A549 (cell line): ENCODE results near the gene SUPT20H. TPM values are rescaled to one million over a fixed set of nuclear protein-coding genes. Genes with fewer than 3 reads are reported as not detected.

ENCODE experiments used
- ATAC-seq, 2 experiments: fragments of 200-7000 bp in 1 of 2; fragments of >200 bp in 1 of 2; cut with Nextera tagmentation in 1 of 2; cut with Tn5 transposase in 1 of 2; 3 replicates each; pipeline versions ENCODE4 v1.8.0 to v1.9.1; 2018 to 2020; ENCODE audit warnings: mild to moderate bottlenecking in 1 of 2, moderate library complexity in 1 of 2
- CTCF ChIA-PET: fragments of 300-600 bp; sonication (Branson Sonifier 250); formaldehyde crosslinking; extraction: SDS; loops from one replicate; lab custom pipeline; 2021; ENCODE audit warnings: antibody characterized with exemption, inconsistent platforms; lab: Yijun Ruan, JAX
- POLR2A ChIA-PET: fragments of 350-600 bp; formaldehyde crosslinking; extraction: SDS; loops from one replicate; lab custom pipeline; 2021; ENCODE audit warnings: antibody characterized with exemption, inconsistent platforms; lab: Yijun Ruan, JAX
- DNase-seq, 2 experiments: peaks; one replicate each; pipeline versions ENCODE4 v3.0.0 to v3.0.0-alpha.2; 2011 to 2016; ENCODE audit warnings: low read depth in 1 of 2, low spot score in 1 of 2
- FAIRE-seq: peaks from 2 replicates; lab custom pipeline; 2011; peaks lifted over from hg19 to GRCh38; lab: Jason Lieb, UNC
- H3K27ac ChIP-seq, 2 experiments: fragments of >200 bp; sonication (Bioruptor Twin); formaldehyde crosslinking; 3 replicates each; pipeline ENCODE4 v1.5.1; 2016 to 2017
- H3K4me1 ChIP-seq: fragments of >200 bp; sonication (Bioruptor Twin); formaldehyde crosslinking; 3 replicates; pipeline ENCODE4 v1.6.1; 2016
- H3K4me2 ChIP-seq: fragments of >200 bp; sonication (Bioruptor Twin); formaldehyde crosslinking; 3 replicates; pipeline ENCODE4 v1.6.1; 2016
- H3K4me3 ChIP-seq: fragments of >200 bp; sonication (Bioruptor Twin); formaldehyde crosslinking; 3 replicates; pipeline ENCODE4 v1.5.1; 2016
- H3K9me3 ChIP-seq: fragments of >200 bp; sonication (Bioruptor Twin); formaldehyde crosslinking; 3 replicates; pipeline ENCODE4 v1.6.1; 2016
- CBX2 ChIP-seq: fragments of 200-600 bp; sonication (generic); IDR thresholded peaks from 2 replicates; pipeline ENCODE4 v1.6.1; 2016; ENCODE audit warnings: low read depth, mild to moderate bottlenecking, borderline replicate concordance
- CBX8 ChIP-seq: fragments of 200-600 bp; sonication (generic); IDR thresholded peaks from 2 replicates; pipeline ENCODE4 v1.6.1; 2016
- EP300 ChIP-seq, 2 experiments: fragments of >200 bp; sonication (Bioruptor Twin); formaldehyde crosslinking; IDR thresholded peaks; 2 replicates in 1 of 2; 3 replicates in 1 of 2; pipeline ENCODE4 v1.6.1; 2016 to 2017
- FOSL2 ChIP-seq, 2 experiments: fragments of 450-650 bp in 1 of 2; fragments of >200 bp in 1 of 2; sonication (Bioruptor Twin) in 1 of 2; formaldehyde crosslinking; IDR thresholded peaks; 2 replicates each; pipeline versions ENCODE4 v1.5.0 to v1.6.1; 2016 to 2020; ENCODE audit warnings: mild to moderate bottlenecking in 1 of 2, moderate library complexity in 1 of 2
- HEYL ChIP-seq: fragments of 250-450 bp; sonication (Bioruptor Pico); IDR thresholded peaks from 2 replicates; pipeline ENCODE4 v1.8.0; 2021; ENCODE audit warnings: mild to moderate bottlenecking, moderate library complexity
- HOXB13 ChIP-seq: fragments of 250-450 bp; sonication (Bioruptor Pico); IDR thresholded peaks from 2 replicates; pipeline ENCODE4 v1.5.0; 2020; ENCODE audit warnings: low read depth, mild to moderate bottlenecking, moderate library complexity
- JUNB ChIP-seq: fragments of >200 bp; sonication (Bioruptor Twin); formaldehyde crosslinking; IDR thresholded peaks from 2 replicates; pipeline ENCODE4 v1.6.1; 2016
- MYC ChIP-seq: IDR thresholded peaks from 2 replicates; pipeline ENCODE4 v1.6.1; 2012; ENCODE audit warnings: mild to moderate bottlenecking, inconsistent platforms, low read length, improper control_type of control experiment, borderline replicate concordance
- NFE2L2 ChIP-seq: fragments of 150-350 bp; conservative IDR thresholded peaks from 2 replicates; pipeline ENCODE4 v1.6.1; 2014; ENCODE audit warnings: low read length
- NPAS2 ChIP-seq: fragments of 250-450 bp; sonication (Bioruptor Pico); IDR thresholded peaks from 2 replicates; pipeline ENCODE4 v1.8.0; 2022; ENCODE audit warnings: mild to moderate bottlenecking, moderate library complexity, borderline replicate concordance
- NR3C1 ChIP-seq: fragments of >200 bp; sonication (Bioruptor Twin); formaldehyde crosslinking; IDR thresholded peaks from 3 replicates; pipeline ENCODE4 v1.6.1; 2017
- RAD21 ChIP-seq, 2 experiments: fragments of >200 bp in 1 of 2; sonication (Bioruptor Twin) in 1 of 2; formaldehyde crosslinking in 1 of 2; IDR thresholded peaks in 1 of 2; conservative IDR thresholded peaks in 1 of 2; 2 replicates in 1 of 2; 3 replicates in 1 of 2; pipeline ENCODE4 v1.6.1; 2012 to 2018; ENCODE audit warnings: inconsistent platforms in 1 of 2
- RARB ChIP-seq: fragments of 250-450 bp; sonication (Bioruptor Pico); IDR thresholded peaks from 2 replicates; pipeline ENCODE4 v1.8.0; 2021; ENCODE audit warnings: mild to moderate bottlenecking, moderate library complexity
- RFX5 ChIP-seq: fragments of 450-650 bp; IDR thresholded peaks from 2 replicates; pipeline ENCODE4 v1.7.1; 2014; ENCODE audit warnings: antibody characterized with exemption, mild to moderate bottlenecking, moderate library complexity
- SREBF2 ChIP-seq: fragments of 450-650 bp; IDR thresholded peaks from 2 replicates; pipeline ENCODE4 v1.6.1; 2014; ENCODE audit warnings: mild to moderate bottlenecking, moderate library complexity
- TFCP2L1 ChIP-seq: fragments of 250-450 bp; sonication (Bioruptor Pico); IDR thresholded peaks from 2 replicates; pipeline ENCODE4 v1.5.0; 2021; ENCODE audit warnings: mild to moderate bottlenecking
- ZSCAN20 ChIP-seq: fragments of 250-450 bp; sonication (Bioruptor Pico); IDR thresholded peaks from 2 replicates; pipeline ENCODE4 v1.8.0; 2022; ENCODE audit warnings: mild to moderate bottlenecking, moderate library complexity
- WGBS: methylation state at CpG from one replicate; pipeline ENCODE4 v1.1.6; 2017; ENCODE audit errors: missing lambda C conversion rate; 5-methylcytosine and 5-hydroxymethylcytosine counted together
- polyA plus RNA-seq, 4 experiments: library from polyadenylated mRNA; depleted of rRNA in 3 of 4; stranded (reverse); fragments of >200 nt; fragmentation: RNase III in 1 of 4; extraction: RNeasy Plus Mini Kit Qiagen cat#74134 plus additional on column Dnase treatment in 1 of 4; gene quantifications; 2 replicates in 3 of 4; 3 replicates in 1 of 4; pipeline ENCODE4 v1.2.3, GENCODE V29; 2011 to 2017
- TF ChIP-seq, protein P1 (sequence below): fragments of 150-350 bp; IDR thresholded peaks from 2 replicates; pipeline ENCODE4 v1.6.1; 2014; ENCODE audit warnings: low read depth, mild to moderate bottlenecking, low read length
- TF ChIP-seq, protein P2 (sequence below): fragments of 200-600 bp; sonication (generic); IDR thresholded peaks from 2 replicates; pipeline ENCODE4 v1.6.1; 2016; ENCODE audit warnings: antibody characterized with exemption, mild to moderate bottlenecking, moderate library complexity
- TF ChIP-seq, protein P3 (sequence below): IDR thresholded peaks from 2 replicates; pipeline ENCODE4 v1.6.1; 2012; ENCODE audit warnings: low read depth, borderline replicate concordance

Gene SUPT20H
- polyA plus RNA-seq, 2 of the 4 experiments (the other 2 are of a cell fraction), result 26.2 to 50.9 TPM

DNA sequence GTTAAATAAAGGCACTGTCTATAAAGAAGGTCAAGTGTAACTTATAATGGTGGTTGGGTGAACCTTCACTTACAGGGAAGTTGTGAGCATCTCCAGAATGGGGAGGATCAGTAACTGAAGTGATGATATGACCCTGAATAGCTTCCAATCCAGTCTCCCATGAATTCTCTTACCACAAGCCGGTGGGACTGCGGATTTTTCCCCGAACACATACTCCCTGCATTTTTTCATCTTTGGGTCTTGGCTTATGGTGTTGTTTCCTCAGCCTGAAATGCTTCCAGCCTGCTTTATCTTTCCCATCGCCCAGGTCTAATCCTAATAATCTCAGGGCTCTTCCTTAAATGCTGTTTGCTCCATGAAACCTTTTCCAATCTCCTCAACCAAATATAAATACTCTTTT is 48.0 kb upstream of the SUPT20H start:
- DNase-seq (no peak), FAIRE-seq (no peak), ATAC-seq (no peak)
- H3K4me3 ChIP-seq, result no peak overlapping the region
- POLR2A ChIA-PET, result no interaction called here
- 23% methylated on average over 4 of the region's 4 CpGs for WGBS
- H3K4me2 ChIP-seq, result no peak overlapping the region
- no peaks in the 10 kb centered on the region for H3K9me3 ChIP-seq
- H3K27ac ChIP-seq, result no peak overlapping the region
- no peaks in the 10 kb centered on the region for H3K4me1 ChIP-seq
- CTCF ChIA-PET, result interaction anchor here (1.2 kb wide), 1 partner anchor 494 kb away, joined by 3 read pairs; no protein-coding TSS in a partner anchor
- TF ChIP-seq FOSL2 (IDR thresholded peaks at IDR 0.05) (no peak), FOSL2 (CRISPR knock-in tag; IDR thresholded peaks at IDR 0.05) (no peak), RAD21 (conservative IDR thresholded peaks at IDR 0.05 in 1 of 2, IDR thresholded peaks at IDR 0.05 in 1 of 2) (no peak), NR3C1 (no peak), NPAS2 (CRISPR knock-in tag) (no peak), CBX2 (no peak), JUNB (no peak), RFX5 (no peak), NFE2L2 (no peak), RARB (CRISPR knock-in tag) (no peak), EP300 (IDR thresholded peaks at IDR 0.05) (no peak), CBX8 (no peak), HOXB13 (CRISPR knock-in tag) (no peak), MYC (no peak)
- TF ChIP-seq, protein P1, sequence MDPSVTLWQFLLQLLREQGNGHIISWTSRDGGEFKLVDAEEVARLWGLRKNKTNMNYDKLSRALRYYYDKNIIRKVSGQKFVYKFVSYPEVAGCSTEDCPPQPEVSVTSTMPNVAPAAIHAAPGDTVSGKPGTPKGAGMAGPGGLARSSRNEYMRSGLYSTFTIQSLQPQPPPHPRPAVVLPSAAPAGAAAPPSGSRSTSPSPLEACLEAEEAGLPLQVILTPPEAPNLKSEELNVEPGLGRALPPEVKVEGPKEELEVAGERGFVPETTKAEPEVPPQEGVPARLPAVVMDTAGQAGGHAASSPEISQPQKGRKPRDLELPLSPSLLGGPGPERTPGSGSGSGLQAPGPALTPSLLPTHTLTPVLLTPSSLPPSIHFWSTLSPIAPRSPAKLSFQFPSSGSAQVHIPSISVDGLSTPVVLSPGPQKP, result no peak
- TF ChIP-seq, protein P2, sequence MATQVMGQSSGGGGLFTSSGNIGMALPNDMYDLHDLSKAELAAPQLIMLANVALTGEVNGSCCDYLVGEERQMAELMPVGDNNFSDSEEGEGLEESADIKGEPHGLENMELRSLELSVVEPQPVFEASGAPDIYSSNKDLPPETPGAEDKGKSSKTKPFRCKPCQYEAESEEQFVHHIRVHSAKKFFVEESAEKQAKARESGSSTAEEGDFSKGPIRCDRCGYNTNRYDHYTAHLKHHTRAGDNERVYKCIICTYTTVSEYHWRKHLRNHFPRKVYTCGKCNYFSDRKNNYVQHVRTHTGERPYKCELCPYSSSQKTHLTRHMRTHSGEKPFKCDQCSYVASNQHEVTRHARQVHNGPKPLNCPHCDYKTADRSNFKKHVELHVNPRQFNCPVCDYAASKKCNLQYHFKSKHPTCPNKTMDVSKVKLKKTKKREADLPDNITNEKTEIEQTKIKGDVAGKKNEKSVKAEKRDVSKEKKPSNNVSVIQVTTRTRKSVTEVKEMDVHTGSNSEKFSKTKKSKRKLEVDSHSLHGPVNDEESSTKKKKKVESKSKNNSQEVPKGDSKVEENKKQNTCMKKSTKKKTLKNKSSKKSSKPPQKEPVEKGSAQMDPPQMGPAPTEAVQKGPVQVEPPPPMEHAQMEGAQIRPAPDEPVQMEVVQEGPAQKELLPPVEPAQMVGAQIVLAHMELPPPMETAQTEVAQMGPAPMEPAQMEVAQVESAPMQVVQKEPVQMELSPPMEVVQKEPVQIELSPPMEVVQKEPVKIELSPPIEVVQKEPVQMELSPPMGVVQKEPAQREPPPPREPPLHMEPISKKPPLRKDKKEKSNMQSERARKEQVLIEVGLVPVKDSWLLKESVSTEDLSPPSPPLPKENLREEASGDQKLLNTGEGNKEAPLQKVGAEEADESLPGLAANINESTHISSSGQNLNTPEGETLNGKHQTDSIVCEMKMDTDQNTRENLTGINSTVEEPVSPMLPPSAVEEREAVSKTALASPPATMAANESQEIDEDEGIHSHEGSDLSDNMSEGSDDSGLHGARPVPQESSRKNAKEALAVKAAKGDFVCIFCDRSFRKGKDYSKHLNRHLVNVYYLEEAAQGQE, result no peak

DNA sequence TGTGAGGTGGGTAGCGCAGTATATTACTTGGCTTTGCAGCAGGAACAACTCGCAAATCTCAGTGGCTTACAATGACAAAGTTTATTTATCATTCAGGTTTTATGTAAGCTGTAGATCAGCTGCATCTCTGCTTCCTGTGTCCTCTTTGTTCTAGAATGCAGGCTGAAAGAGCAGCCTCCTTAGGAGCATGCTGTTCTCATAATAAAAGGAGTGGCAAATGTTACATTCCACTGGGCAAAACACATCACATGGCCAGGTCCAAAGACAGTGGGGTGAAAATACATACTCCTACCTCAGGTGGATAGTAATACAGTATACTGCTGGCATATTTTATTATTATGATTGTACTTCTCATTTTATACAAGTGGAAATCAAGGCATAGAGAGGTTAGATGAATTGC is 47.2 kb upstream of the SUPT20H start:
- ATAC-seq, result no peak
- no peak for FAIRE-seq
- DNase-seq, result no peak
- TF ChIP-seq EP300 (IDR thresholded peaks at IDR 0.05), result no peak
- TF ChIP-seq ZSCAN20 (CRISPR knock-in tag), result no peak
- TF ChIP-seq TFCP2L1 (CRISPR knock-in tag), result no peak
- no peak for TF ChIP-seq HEYL
- TF ChIP-seq, protein P3, sequence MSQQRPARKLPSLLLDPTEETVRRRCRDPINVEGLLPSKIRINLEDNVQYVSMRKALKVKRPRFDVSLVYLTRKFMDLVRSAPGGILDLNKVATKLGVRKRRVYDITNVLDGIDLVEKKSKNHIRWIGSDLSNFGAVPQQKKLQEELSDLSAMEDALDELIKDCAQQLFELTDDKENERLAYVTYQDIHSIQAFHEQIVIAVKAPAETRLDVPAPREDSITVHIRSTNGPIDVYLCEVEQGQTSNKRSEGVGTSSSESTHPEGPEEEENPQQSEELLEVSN, result no peak
- TF ChIP-seq SREBF2, result no peak
- TF ChIP-seq, protein P1, result no peak
- 30% methylated on average over 2 of the region's 2 CpGs for WGBS
- Histone ChIP-seq H3K4me2 (no peak overlapping the region), H3K27ac (no peak overlapping the region), H3K4me1 (no peaks in the 10 kb centered on the region), H3K4me3 (no peak overlapping the region), H3K9me3 (no peaks in the 10 kb centered on the region)
- POLR2A ChIA-PET, result no interaction called here
- CTCF ChIA-PET, result interaction anchor here (0.6 to 1.2 kb wide), 2 partner anchors 12 to 495 kb away, joined by 3 read pairs; no protein-coding TSS in a partner anchor
